Measurements from ENCODE around the gene ZNF549. TPM values are rescaled to one million over a fixed set of nuclear protein-coding genes. Genes with fewer than 3 reads are reported as not detected.
"Not testable (repeated sequence)": the region's sequence is repeated elsewhere in the genome, so short reads cannot be mapped to it uniquely, and the experiment has no call there.

Gene ZNF549
- 5.4 and 6.1 TPM in 2 replicates for total RNA-seq (2014; rRNA removed; shearing (Covaris generic))

GRCh38 chr19:57527136-57527881 is at the start of gene ZNF549:
ZNF549 (plus strand) TSS chr19:57527356; CDS start chr19:57527574, 218 bp downstream.
- peak; percentile 94 for DNase-seq (ENCODE audit: low spot score)

- DNase-seq (ENCODE audit: low spot score): peak; percentile 87
These were observed 39.5 kb upstream of the ZNF549 start, which contains the start of gene ZNF419 for GRCh38 chr19:57487477-57488298. ZNF419 (plus strand) TSS chr19:57487750; CDS start chr19:57487951, 201 bp downstream.

- not testable (repeated sequence) for DNase-seq (ENCODE audit: low spot score)
These were observed 38.9 kb upstream of the ZNF549 start for GRCh38 chr19:57488299-57488644.

GRCh38 chr19:57499332-57499679 is 27.9 kb upstream of the ZNF549 start:
- not testable (repeated sequence) for DNase-seq (ENCODE audit: low spot score)

GRCh38 chr19:57499680-57500395 is 27.3 kb upstream of the ZNF549 start, which contains the start of gene ZNF773:
ZNF773 (plus strand) TSS chr19:57499938; CDS start chr19:57500081, 143 bp downstream.
- DNase-seq (ENCODE audit: low spot score): peak; percentile 97

GRCh38 chr19:57500400-57500799 is 26.8 kb upstream of the ZNF549 start:
- DNase-seq (ENCODE audit: low spot score): not testable (repeated sequence)

GRCh38 chr19:57506163-57506562 is 21.0 kb upstream of the ZNF549 start:
- no peak for DNase-seq (ENCODE audit: low spot score)

GRCh38 chr19:57511484-57511883 is 15.7 kb upstream of the ZNF549 start:
- no peak for DNase-seq (ENCODE audit: low spot score)

GRCh38 chr19:57512845-57513244 is 14.3 kb upstream of the ZNF549 start:
- DNase-seq (ENCODE audit: low spot score): no peak

- DNase-seq (ENCODE audit: low spot score): no peak
These were observed 11.9 kb upstream of the ZNF549 start for GRCh38 chr19:57515255-57515654.

- not testable (repeated sequence) for DNase-seq (ENCODE audit: low spot score)
These were observed 9.1 kb upstream of the ZNF549 start for GRCh38 chr19:57518021-57518420.

- no peak for DNase-seq (ENCODE audit: low spot score)
These were observed 10.9 kb downstream of the ZNF549 start for GRCh38 chr19:57537953-57538547.

- DNase-seq (ENCODE audit: low spot score): no peak
These were observed 19.4 kb downstream of the ZNF549 start for GRCh38 chr19:57546513-57546912.

GRCh38 chr19:57552432-57552831 is 25.3 kb downstream of the ZNF549 start:
- DNase-seq (ENCODE audit: low spot score): no peak

GRCh38 chr19:57557659-57558058 is 30.5 kb downstream of the ZNF549 start:
- no peak for DNase-seq (ENCODE audit: low spot score)

GRCh38 chr19:57558525-57558924 is 31.4 kb downstream of the ZNF549 start:
- no peak for DNase-seq (ENCODE audit: low spot score)

- no peak for DNase-seq (ENCODE audit: low spot score)
These were observed 31.9 kb downstream of the ZNF549 start for GRCh38 chr19:57559008-57559403.

- DNase-seq (ENCODE audit: low spot score): peak; percentile 80
These were observed 32.4 kb downstream of the ZNF549 start, which contains the start of gene ZNF550 for GRCh38 chr19:57559404-57560025. ZNF550 (minus strand) TSS chr19:57559863; CDS start chr19:57559682, 181 bp downstream.

GRCh38 chr19:57560049-57560491 is 32.9 kb downstream of the ZNF549 start:
- no peak for DNase-seq (ENCODE audit: low spot score)

- no peak for DNase-seq (ENCODE audit: low spot score)
These were observed 36.4 kb downstream of the ZNF549 start for GRCh38 chr19:57563547-57563946.
